GM23248 (cell line): ENCODE data around the gene LFNG.

ENCODE experiments used
- EZH2 ChIP-seq: fragments of 200-600 bp; sonication (generic); IDR thresholded peaks from 2 replicates; pipeline ENCODE4 v1.6.1; 2018; ENCODE audit warnings: antibody characterized with exemption, mild to moderate bottlenecking; ENCODE audit not compliant: insufficient read depth, poor library complexity, severe bottlenecking
- EZH2phosphoT487 ChIP-seq: fragments of 200-600 bp; sonication (generic); IDR thresholded peaks from 2 replicates; pipeline ENCODE4 v1.6.1; 2018; ENCODE audit warnings: antibody characterized with exemption, moderate library complexity, mild to moderate bottlenecking, low read depth; ENCODE audit not compliant: insufficient read depth

DNA sequence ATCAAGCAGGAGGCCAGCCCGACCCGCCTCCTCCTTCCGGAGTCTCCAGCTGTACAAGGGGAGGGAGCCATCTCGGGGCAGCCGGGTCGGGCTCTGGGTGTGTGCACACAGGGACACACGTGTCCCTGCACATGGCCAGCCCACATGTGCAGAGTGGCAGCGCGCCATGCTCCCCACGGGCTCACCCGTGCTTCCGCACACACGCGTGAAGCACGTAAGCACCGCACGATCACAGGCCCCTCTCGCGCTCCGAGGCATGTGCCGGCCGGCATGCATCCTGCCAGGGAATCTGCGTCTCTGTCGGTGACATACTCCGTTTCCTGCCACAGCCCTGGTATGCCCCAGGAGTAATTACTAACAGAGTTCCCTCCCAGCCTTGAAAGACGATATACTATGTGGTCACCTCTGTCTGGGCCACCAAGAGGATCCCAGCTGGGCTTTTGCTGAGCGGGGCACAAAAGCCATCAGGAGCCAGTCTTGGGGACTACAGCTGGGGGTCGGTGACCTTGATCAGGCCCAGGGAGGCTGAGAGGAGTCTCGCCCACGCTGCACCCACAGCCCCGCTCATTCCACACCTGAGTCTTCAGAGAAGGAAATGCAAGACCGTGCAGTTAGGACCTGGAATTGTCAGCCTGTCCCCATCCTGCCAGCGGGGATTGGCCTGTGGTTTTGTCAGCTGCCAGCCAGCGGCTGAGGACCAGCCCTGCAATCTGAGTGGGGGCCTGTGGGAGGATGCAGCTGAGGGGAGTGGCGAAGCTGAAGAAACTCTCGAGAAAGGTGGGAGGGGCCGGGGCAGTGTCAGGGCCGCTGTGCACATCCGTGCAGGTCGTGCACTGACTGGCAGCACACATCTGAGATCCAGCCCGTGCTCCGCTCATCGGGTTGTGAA lies 11.0 kb upstream of the LFNG start:
- TF ChIP-seq EZH2 (no peak), EZH2phosphoT487 (no peak)
